HUES48 (cell line): ENCODE measurements around the gene GALM.
"Not testable (repeated sequence)": the region's sequence is repeated elsewhere in the genome, so short reads cannot be mapped to it uniquely, and the experiment has no call there.

Experiments used
- H3K27ac ChIP-seq: one replicate; pipeline ENCODE4 v1.7.0; 2013; ENCODE audit warnings: low read depth, low read length, inconsistent platforms
- H3K27me3 ChIP-seq: 2 replicates; pipeline ENCODE4 v1.6.1; 2013; ENCODE audit warnings: mild to moderate bottlenecking, low read length; ENCODE audit not compliant: control insufficient read depth, insufficient read depth
- H3K36me3 ChIP-seq: 2 replicates; pipeline ENCODE4 v1.6.1; 2013; ENCODE audit warnings: low read length; ENCODE audit not compliant: control insufficient read depth, insufficient read depth
- H3K4me1 ChIP-seq: 2 replicates; pipeline ENCODE4 v1.6.1; 2013; ENCODE audit warnings: mild to moderate bottlenecking, low read length; ENCODE audit not compliant: control insufficient read depth, insufficient read depth
- H3K4me3 ChIP-seq: 2 replicates; pipeline ENCODE4 v1.5.1; 2013; ENCODE audit warnings: mild to moderate bottlenecking, low read depth, low read length
- H3K9ac ChIP-seq: 2 replicates; pipeline ENCODE4 v1.6.1; 2013; ENCODE audit warnings: mild to moderate bottlenecking, low read depth, low read length, moderate library complexity
- H3K9me3 ChIP-seq: 2 replicates; pipeline ENCODE4 v1.6.1; 2013; ENCODE audit warnings: low read length; ENCODE audit not compliant: control insufficient read depth, insufficient read depth

Gene GALM

GRCh38 chr2:38713338-38713737 lies 47.4 kb downstream of the GALM start:
- Histone ChIP-seq H3K4me3 (no peak overlapping the region), H3K9ac (no peak overlapping the region), H3K9me3 (no peaks in the 10 kb centered on the region), H3K4me1 (no peaks in the 10 kb centered on the region; the same call in 1 of the 2 replicates), H3K27ac (no peak overlapping the region), H3K36me3 (0 out of 2 replicates have a peak, but pooled peaks cover 4% of the 10 kb centered on the region), H3K27me3 (no peaks in the 10 kb centered on the region)

GRCh38 chr2:38714941-38715340 lies 49.0 kb downstream of the GALM start:
- H3K27ac ChIP-seq, H3K4me1 ChIP-seq, H3K36me3 ChIP-seq, H3K9me3 ChIP-seq, H3K27me3 ChIP-seq, H3K4me3 ChIP-seq, H3K9ac ChIP-seq: not testable (repeated sequence)

- Histone ChIP-seq H3K4me1 (no peaks in the 10 kb centered on the region), H3K27me3 (no peaks in the 10 kb centered on the region), H3K4me3 (no peak overlapping the region), H3K9ac (no peak overlapping the region), H3K27ac (no peak overlapping the region), H3K9me3 (no peaks in the 10 kb centered on the region), H3K36me3 (0 out of 2 replicates have a peak, but pooled peaks cover 4% of the 10 kb centered on the region)
Measured at GRCh38 chr2:38716185-38716584, 50.3 kb downstream of the GALM start.

GRCh38 chr2:38718601-38719000 lies 52.7 kb downstream of the GALM start:
- Histone ChIP-seq H3K36me3 (no peaks in the 10 kb centered on the region), H3K9ac (no peak overlapping the region), H3K27ac (no peak overlapping the region), H3K4me3 (no peak overlapping the region), H3K4me1 (no peaks in the 10 kb centered on the region), H3K9me3 (no peaks in the 10 kb centered on the region), H3K27me3 (no peaks in the 10 kb centered on the region)

GRCh38 chr2:38719706-38720105 lies 53.8 kb downstream of the GALM start:
- no peak overlapping the region for H3K4me3 ChIP-seq
- H3K27ac ChIP-seq: no peak overlapping the region
- H3K9ac ChIP-seq: no peak overlapping the region
- H3K9me3 ChIP-seq: no peaks in the 10 kb centered on the region
- no peaks in the 10 kb centered on the region for H3K4me1 ChIP-seq
- no peaks in the 10 kb centered on the region for H3K27me3 ChIP-seq
- H3K36me3 ChIP-seq: no peaks in the 10 kb centered on the region

- no peak overlapping the region for H3K27ac ChIP-seq
- H3K4me3 ChIP-seq: no peak overlapping the region
- no peaks in the 10 kb centered on the region for H3K36me3 ChIP-seq
- no peak overlapping the region for H3K9ac ChIP-seq
- no peaks in the 10 kb centered on the region for H3K27me3 ChIP-seq
- H3K4me1 ChIP-seq: no peaks in the 10 kb centered on the region
- no peaks in the 10 kb centered on the region for H3K9me3 ChIP-seq
Measured at GRCh38 chr2:38720613-38721241, 54.8 kb downstream of the GALM start.

GRCh38 chr2:38722271-38723061 lies 56.6 kb downstream of the GALM start:
- no peak overlapping the region for H3K9ac ChIP-seq
- H3K36me3 ChIP-seq: no peaks in the 10 kb centered on the region
- H3K4me1 ChIP-seq: no peaks in the 10 kb centered on the region
- no peak overlapping the region for H3K4me3 ChIP-seq
- H3K27me3 ChIP-seq: no peaks in the 10 kb centered on the region
- no peaks in the 10 kb centered on the region for H3K9me3 ChIP-seq
- H3K27ac ChIP-seq: no peak overlapping the region

- Histone ChIP-seq H3K36me3 (no peaks in the 10 kb centered on the region), H3K9ac (no peak overlapping the region), H3K27ac (no peak overlapping the region), H3K4me1 (no peaks in the 10 kb centered on the region), H3K4me3 (no peak overlapping the region), H3K27me3 (no peaks in the 10 kb centered on the region), H3K9me3 (no peaks in the 10 kb centered on the region)
Measured at GRCh38 chr2:38723173-38723572, 57.3 kb downstream of the GALM start.

- no peaks in the 10 kb centered on the region for H3K4me1 ChIP-seq
- H3K9ac ChIP-seq: no peak overlapping the region
- H3K27ac ChIP-seq: no peak overlapping the region
- H3K27me3 ChIP-seq: no peaks in the 10 kb centered on the region
- H3K4me3 ChIP-seq: no peak overlapping the region
- no peaks in the 10 kb centered on the region for H3K9me3 ChIP-seq
- H3K36me3 ChIP-seq: peaks cover 7% of the 10 kb centered on the region
Measured at GRCh38 chr2:38727661-38728060, 61.7 kb downstream of the GALM start.

GRCh38 chr2:38728694-38729093 lies 62.8 kb downstream of the GALM start:
- no peak overlapping the region for H3K4me3 ChIP-seq
- peaks cover 7% of the 10 kb centered on the region for H3K36me3 ChIP-seq
- H3K4me1 ChIP-seq: no peaks in the 10 kb centered on the region
- no peak overlapping the region for H3K27ac ChIP-seq
- H3K9ac ChIP-seq: no peak overlapping the region
- no peaks in the 10 kb centered on the region for H3K9me3 ChIP-seq
- no peaks in the 10 kb centered on the region for H3K27me3 ChIP-seq

- H3K4me3 ChIP-seq: no peak overlapping the region
- H3K27me3 ChIP-seq: no peaks in the 10 kb centered on the region
- H3K36me3 ChIP-seq: peaks cover 12% of the 10 kb centered on the region
- H3K4me1 ChIP-seq: no peaks in the 10 kb centered on the region
- H3K9ac ChIP-seq: no peak overlapping the region
- H3K9me3 ChIP-seq: no peaks in the 10 kb centered on the region
- H3K27ac ChIP-seq: no peak overlapping the region
Measured at GRCh38 chr2:38731090-38731489, 65.2 kb downstream of the GALM start.
